Astrocyte of the cerebellum (primary cell): ENCODE data around the gene CUBN.

Experiments used
- DNase-seq: peaks from one replicate; pipeline ENCODE4 v3.0.0-alpha.2; 2011; ENCODE audit warnings: low read depth
- H3K4me3 ChIP-seq: 2 replicates; pipeline ENCODE4 v1.5.1; 2011; ENCODE audit warnings: mild to moderate bottlenecking, low read depth, low read length, moderate library complexity
- CTCF ChIP-seq: IDR thresholded peaks from 2 replicates; pipeline ENCODE4 v1.5.1; 2012; ENCODE audit warnings: low read length, low read depth, moderate library complexity, mild to moderate bottlenecking; ENCODE audit errors: missing control alignments
- in situ Hi-C: cut with HindIII; loops from 2 replicates; pipeline ENCODE4 v1.10.0; 2017; ENCODE audit warnings: low sequenced_read_pairs

The CUBN gene

GRCh38 chr10:17113346-17113745 is 16.3 kb downstream of the CUBN start:
- DNase-seq: no peak
- in situ Hi-C loops: no loop called here
- no peak overlapping the region for H3K4me3 ChIP-seq
- TF ChIP-seq CTCF: no peak

GRCh38 chr10:17112566-17112965 is 17.0 kb downstream of the CUBN start:
- in situ Hi-C loops: no loop called here

GRCh38 chr10:17109475-17110207 is 20.0 kb downstream of the CUBN start:
- in situ Hi-C loops: no loop called here
- DNase-seq: no peak
- TF ChIP-seq CTCF: no peak
- no peak overlapping the region for H3K4me3 ChIP-seq

More at GRCh38 chr10:17112566-17112965, 17.0 kb downstream of the CUBN start:
- no peak overlapping the region for H3K4me3 ChIP-seq
- no peak for TF ChIP-seq CTCF
- no peak for DNase-seq

GRCh38 chr10:17109046-17109445 is 20.6 kb downstream of the CUBN start:
- TF ChIP-seq CTCF: no peak
- in situ Hi-C loops: no loop called here

GRCh38 chr10:17106991-17107390 is 22.6 kb downstream of the CUBN start:
- TF ChIP-seq CTCF: no peak
- DNase-seq: no peak
- H3K4me3 ChIP-seq: no peak overlapping the region
- in situ Hi-C loops: no loop called here

More at GRCh38 chr10:17109046-17109445, 20.6 kb downstream of the CUBN start:
- H3K4me3 ChIP-seq: no peak overlapping the region
- no peak for DNase-seq

- in situ Hi-C loops: no loop called here
- H3K4me3 ChIP-seq: no peak overlapping the region
- no peak for TF ChIP-seq CTCF
- DNase-seq: no peak
These were observed 27.7 kb downstream of the CUBN start for GRCh38 chr10:17101910-17102266.
